HCT116 (cell line): ENCODE measurements around the gene SLC8A1. TPM values are rescaled to one million over a fixed set of nuclear protein-coding genes. Genes with fewer than 3 reads are reported as not detected.

Experiments
- ATAC-seq: fragments of 200-7000 bp; cut with Tn5 transposase; 2 replicates; pipeline ENCODE4 v1.9.1; 2020; ENCODE audit warnings: mild to moderate bottlenecking, moderate library complexity
- BruUV-seq: library from RNA; stranded (reverse); fragments of 400-500 nt; replicated peaks from 2 replicates; lab custom pipeline; 2021; lab: Mats Ljungman, UMichigan
- CTCF ChIA-PET: fragments of 300-600 bp; sonication (Branson Sonifier 250); formaldehyde crosslinking; loops from one replicate; lab custom pipeline; 2021; ENCODE audit warnings: antibody characterized with exemption; lab: Charles Lee
- POLR2A ChIA-PET: fragments of 300-600, 350-600 bp; sonication (Branson Sonifier 250); formaldehyde crosslinking; loops from one replicate; lab custom pipeline; 2021; ENCODE audit warnings: antibody characterized with exemption; lab: Charles Lee
- RAD21 ChIA-PET, 2 experiments: fragments of 300-600 bp; sonication (Branson Sonifier 250); formaldehyde crosslinking; loops; one replicate each; lab custom pipeline; 2023; ENCODE audit warnings: low total read pairs in 2 of 2; ENCODE audit not compliant: uncharacterized antibody in 2 of 2, unreplicated experiment in 2 of 2, low non-redundant PET in 1 of 2; lab: Charles Lee
- DNase-seq: peaks from one replicate; pipeline ENCODE4 v3.0.0-alpha.2; 2010; ENCODE audit warnings: low read depth, low spot score
- H2AFZ ChIP-seq: fragments of 200-600 bp; shearing (Covaris generic), sonication (generic); 2 replicates; pipeline ENCODE4 v1.6.1; 2017; ENCODE audit warnings: low read depth, mixed run types, mixed read lengths, antibody characterized with exemption, low read length; ENCODE audit not compliant: poor library complexity, severe bottlenecking
- H3K27ac ChIP-seq: 2 replicates; pipeline ENCODE4 v1.5.1; 2012; ENCODE audit warnings: low read depth, low read length
- H3K27me3 ChIP-seq: fragments of 200-600 bp; sonication (generic); 2 replicates; pipeline ENCODE4 v1.6.1; 2016; ENCODE audit warnings: mixed run types, low read length, mixed read lengths; ENCODE audit not compliant: insufficient read depth
- H3K36me3 ChIP-seq, 2 experiments: fragments of 200-500 bp in 1 of 2; fragments of 200-600 bp in 1 of 2; sonication (Bioruptor generic) in 1 of 2; sonication (generic) in 1 of 2; 2 replicates each; pipeline versions ENCODE4 v1.5.1 to v1.6.1; 2014 to 2016; ENCODE audit warnings: low read length in 2 of 2, inconsistent platforms in 1 of 2, mixed read lengths in 1 of 2, mixed run types in 1 of 2; ENCODE audit not compliant: insufficient read depth in 2 of 2, control insufficient read depth in 1 of 2
- H3K4me1 ChIP-seq, 2 experiments: fragments of 200-600 bp in 1 of 2; sonication (generic) in 1 of 2; 2 replicates each; pipeline versions ENCODE4 v1.5.1 to v1.6.1; 2012 to 2017; ENCODE audit warnings: low read length in 2 of 2, inconsistent platforms in 1 of 2, mild to moderate bottlenecking in 1 of 2, mixed read lengths in 1 of 2, mixed run types in 1 of 2, moderate library complexity in 1 of 2; ENCODE audit not compliant: insufficient read depth in 2 of 2, control insufficient read depth in 1 of 2
- H3K4me2 ChIP-seq: fragments of 200-600 bp; sonication (generic); 2 replicates; pipeline ENCODE4 v1.6.1; 2017; ENCODE audit warnings: mixed run types, low read length, mixed read lengths
- H3K4me3 ChIP-seq, 2 experiments: fragments of 200-600 bp in 1 of 2; sonication (generic) in 1 of 2; replicated peaks in 1 of 2; 2 replicates each; pipeline ENCODE4 v1.5.1; 2011 to 2016; ENCODE audit warnings: low read length in 2 of 2, control low read depth in 1 of 2, low read depth in 1 of 2, mild to moderate bottlenecking in 1 of 2, mixed read lengths in 1 of 2, mixed run types in 1 of 2
- H3K79me2 ChIP-seq: fragments of 200-600 bp; sonication (generic); 2 replicates; pipeline ENCODE4 v1.6.1; 2017; ENCODE audit warnings: mild to moderate bottlenecking, mixed run types, low read length, moderate library complexity, mixed read lengths; ENCODE audit not compliant: insufficient read depth
- H3K9ac ChIP-seq: fragments of 200-600 bp; sonication (generic); 2 replicates; pipeline ENCODE4 v1.6.1; 2016; ENCODE audit warnings: low read length, mixed read lengths
- H3K9me2 ChIP-seq: fragments of 200-600 bp; sonication (generic), shearing (Covaris generic); 2 replicates; pipeline ENCODE4 v1.6.1; 2017; ENCODE audit warnings: mixed run types, mild to moderate bottlenecking, moderate library complexity; ENCODE audit not compliant: insufficient read depth
- H3K9me3 ChIP-seq, 2 experiments: fragments of 200-500 bp in 1 of 2; fragments of 200-600 bp in 1 of 2; sonication (Bioruptor generic) in 1 of 2; sonication (generic) in 1 of 2; 2 replicates each; pipeline ENCODE4 v1.6.1; 2014 to 2017; ENCODE audit warnings: low read length in 2 of 2, mixed read lengths in 2 of 2, inconsistent platforms in 1 of 2, low read depth in 1 of 2, mild to moderate bottlenecking in 1 of 2, mixed run types in 1 of 2, moderate library complexity in 1 of 2; ENCODE audit not compliant: control insufficient read depth in 1 of 2, insufficient read depth in 1 of 2
- H4K20me1 ChIP-seq: fragments of 200-600 bp; sonication (generic), shearing (Covaris generic); 2 replicates; pipeline ENCODE4 v1.6.1; 2017; ENCODE audit warnings: mixed run types, mild to moderate bottlenecking, moderate library complexity; ENCODE audit not compliant: insufficient read depth
- ELF1 ChIP-seq: IDR thresholded peaks from 2 replicates; pipeline ENCODE4 v1.6.1; 2012; ENCODE audit warnings: low read depth, borderline replicate concordance
- EZH2phosphoT487 ChIP-seq: fragments of 200-600 bp; IDR thresholded peaks from 2 replicates; pipeline ENCODE4 v1.6.1; 2018; ENCODE audit warnings: antibody characterized with exemption, borderline replicate concordance
- YY1 ChIP-seq: IDR thresholded peaks from 2 replicates; pipeline ENCODE4 v1.6.1; 2011; ENCODE audit warnings: low read length, low read depth, moderate library complexity, mild to moderate bottlenecking; ENCODE audit not compliant: insufficient replicate concordance; ENCODE audit errors: extremely low read depth
- intact Hi-C: fragments of 100-400 bp; cut with micrococcal nuclease; formaldehyde crosslinking; loops from 2 replicates; pipeline ENCODE4 v1.10.0; 2022
- total RNA-seq: library from RNA; stranded (reverse); gene quantifications from one replicate; pipeline ENCODE4 v1.2.1, GENCODE V29; 2021; ENCODE audit not compliant: unreplicated experiment

The SLC8A1 gene
- total RNA-seq, 1 experiment from 2014 or later, result 0.07 TPM

GRCh38 chr2:40346535-40347354 is 105.1 kb downstream of the SLC8A1 start:
- H3K27me3 ChIP-seq, result no peaks in the 10 kb centered on the region
- no peaks in the 10 kb centered on the region for H4K20me1 ChIP-seq
- H3K36me3 ChIP-seq, result no peaks in the 10 kb centered on the region
- no peak overlapping the region for H3K4me3 ChIP-seq
- POLR2A ChIA-PET, result no interaction called here
- ATAC-seq, result no peak
- RAD21 ChIA-PET, result no interaction called here
- BruUV-seq, result no TSS peak
- no peak overlapping the region for H3K9ac ChIP-seq
- H3K4me1 ChIP-seq, result no peaks in the 10 kb centered on the region
- no peak for DNase-seq
- H3K79me2 ChIP-seq, result no peaks in the 10 kb centered on the region
- no peak overlapping the region for H2AFZ ChIP-seq
- TF ChIP-seq ELF1, result no peak
- TF ChIP-seq EZH2phosphoT487, result no peak
- TF ChIP-seq, all 23 proteins: peak for 0
- Histone ChIP-seq H3K9me2 (no peaks in the 10 kb centered on the region), H3K9me3 (no peaks in the 10 kb centered on the region), H3K27ac (no peak overlapping the region), H3K4me2 (no peak overlapping the region)
- CTCF ChIA-PET, result no interaction called here
- intact Hi-C loops, result no loop called here

GRCh38 chr2:40344364-40344763 is 107.5 kb downstream of the SLC8A1 start:
- no peak overlapping the region for H3K27ac ChIP-seq
- no peak overlapping the region for H2AFZ ChIP-seq
- H3K9ac ChIP-seq, result no peak overlapping the region
- no peaks in the 10 kb centered on the region for H3K79me2 ChIP-seq
- H3K9me2 ChIP-seq, result no peaks in the 10 kb centered on the region
- BruUV-seq, result no TSS peak
- ChIA-PET CTCF (no interaction called here), RAD21 (no interaction called here), POLR2A (no interaction called here)
- H3K36me3 ChIP-seq, result no peaks in the 10 kb centered on the region
- ATAC-seq (no peak), DNase-seq (no peak)
- intact Hi-C loops, result no loop called here
- H3K27me3 ChIP-seq, result no peaks in the 10 kb centered on the region
- H3K9me3 ChIP-seq, result no peaks in the 10 kb centered on the region
- no peaks in the 10 kb centered on the region for H4K20me1 ChIP-seq
- no peak overlapping the region for H3K4me2 ChIP-seq
- H3K4me3 ChIP-seq, result no peak overlapping the region
- no peak for TF ChIP-seq YY1
- no peaks in the 10 kb centered on the region for H3K4me1 ChIP-seq
